Sigmoid colon (tissue), 3 donors: Measurements from ENCODE around the gene CD37.

Source experiments
- POLR2A ChIP-seq, 2 donors: fragments of 450-650 bp; IDR thresholded peaks; one replicate each; pipeline ENCODE4 v1.6.1; 2016; ENCODE audit warnings: antibody characterized with exemption in 2 of 2, mild to moderate bottlenecking in 2 of 2, moderate library complexity in 2 of 2
- TF ChIP-seq, protein P1 (sequence below), 4 experiments: fragments of 450-650 bp in 3 of 4; fragments of 200-600 bp in 1 of 4; IDR thresholded peaks; one replicate each; pipeline ENCODE4 v1.5.1; 2016 to 2019; ENCODE audit warnings: antibody characterized with exemption in 4 of 4, mild to moderate bottlenecking in 3 of 4, moderate library complexity in 2 of 4

DNA sequence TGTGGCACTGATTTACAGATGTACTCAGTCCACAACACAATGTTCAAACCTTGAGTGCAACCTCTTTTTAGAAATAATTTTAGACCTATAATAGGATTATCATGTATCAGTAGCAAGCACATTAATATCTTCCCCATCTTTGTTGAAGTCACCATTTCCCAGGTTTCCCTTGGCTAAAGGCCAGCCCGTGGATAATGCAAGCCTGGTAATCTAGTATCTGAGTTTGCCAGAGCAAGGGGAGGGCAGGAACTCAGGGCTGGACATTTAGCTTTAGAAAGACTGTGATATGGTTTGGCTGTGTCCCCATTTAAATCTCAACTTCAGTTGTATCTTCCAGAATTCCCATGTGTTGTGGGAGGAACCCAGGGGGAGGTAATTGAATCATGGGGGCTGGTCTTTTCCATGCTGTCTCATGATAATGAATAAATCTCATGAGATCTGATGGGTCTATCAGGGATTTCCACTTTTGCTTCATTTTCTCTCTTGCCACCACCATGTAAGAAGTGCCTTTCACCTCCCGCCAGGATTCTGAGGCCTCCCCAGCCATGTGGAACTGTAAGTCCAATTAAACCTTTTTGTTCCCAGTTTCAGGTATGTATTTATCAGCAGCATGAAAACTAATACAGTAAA, 48.0 kb upstream of the CD37 start:
- TF ChIP-seq, protein P1, sequence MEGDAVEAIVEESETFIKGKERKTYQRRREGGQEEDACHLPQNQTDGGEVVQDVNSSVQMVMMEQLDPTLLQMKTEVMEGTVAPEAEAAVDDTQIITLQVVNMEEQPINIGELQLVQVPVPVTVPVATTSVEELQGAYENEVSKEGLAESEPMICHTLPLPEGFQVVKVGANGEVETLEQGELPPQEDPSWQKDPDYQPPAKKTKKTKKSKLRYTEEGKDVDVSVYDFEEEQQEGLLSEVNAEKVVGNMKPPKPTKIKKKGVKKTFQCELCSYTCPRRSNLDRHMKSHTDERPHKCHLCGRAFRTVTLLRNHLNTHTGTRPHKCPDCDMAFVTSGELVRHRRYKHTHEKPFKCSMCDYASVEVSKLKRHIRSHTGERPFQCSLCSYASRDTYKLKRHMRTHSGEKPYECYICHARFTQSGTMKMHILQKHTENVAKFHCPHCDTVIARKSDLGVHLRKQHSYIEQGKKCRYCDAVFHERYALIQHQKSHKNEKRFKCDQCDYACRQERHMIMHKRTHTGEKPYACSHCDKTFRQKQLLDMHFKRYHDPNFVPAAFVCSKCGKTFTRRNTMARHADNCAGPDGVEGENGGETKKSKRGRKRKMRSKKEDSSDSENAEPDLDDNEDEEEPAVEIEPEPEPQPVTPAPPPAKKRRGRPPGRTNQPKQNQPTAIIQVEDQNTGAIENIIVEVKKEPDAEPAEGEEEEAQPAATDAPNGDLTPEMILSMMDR (IDR thresholded peaks at IDR 0.05) = no peak
- no peak for TF ChIP-seq POLR2A (IDR thresholded peaks at IDR 0.05)
